ENCODE results near the gene COL8A2. TPM values are rescaled to one million over a fixed set of nuclear protein-coding genes. Genes with fewer than 3 reads are reported as not detected.

The COL8A2 gene
- total RNA-seq, 1 donor from 2014 or later: 10.1 TPM

- DNase-seq (ENCODE audit: extremely low spot score, unreplicated experiment): no peak
These were observed 18.8 kb downstream of the COL8A2 start for GRCh38 chr1:36106269-36106668.

GRCh38 chr1:36101546-36101945, 23.5 kb downstream of the COL8A2 start:
- H3K36me3 Mint-ChIP-seq (ENCODE audit: unreplicated experiment): no peaks in the 10 kb centered on the region
- no peaks in the 10 kb centered on the region for H3K9me3 Mint-ChIP-seq (ENCODE audit: unreplicated experiment)
- peaks cover 21% of the 10 kb centered on the region for H3K4me1 Mint-ChIP-seq (ENCODE audit: unreplicated experiment)
- no peaks in the 10 kb centered on the region for H3K27me3 Mint-ChIP-seq (ENCODE audit: unreplicated experiment)
- TF ChIP-seq CTCF (IDR thresholded peaks at IDR 0.05): no peak
- DNase-seq (ENCODE audit: extremely low spot score, unreplicated experiment): no peak
- no peak overlapping the region for H3K27ac Mint-ChIP-seq (ENCODE audit: unreplicated experiment)
- H3K4me3 Mint-ChIP-seq (ENCODE audit: unreplicated experiment): no peak overlapping the region

More at GRCh38 chr1:36106269-36106668, 18.8 kb downstream of the COL8A2 start:
- Mint-ChIP-seq H3K36me3 (ENCODE audit: unreplicated experiment) (no peaks in the 10 kb centered on the region), H3K27me3 (ENCODE audit: unreplicated experiment) (no peaks in the 10 kb centered on the region), H3K4me3 (ENCODE audit: unreplicated experiment) (no peak overlapping the region), H3K27ac (ENCODE audit: unreplicated experiment) (peak overlapping the region; percentile 78), H3K9me3 (ENCODE audit: unreplicated experiment) (no peaks in the 10 kb centered on the region), H3K4me1 (ENCODE audit: unreplicated experiment) (peaks cover 40% of the 10 kb centered on the region)
- no peak for TF ChIP-seq CTCF (IDR thresholded peaks at IDR 0.05)

GRCh38 chr1:36100376-36100775, 24.6 kb downstream of the COL8A2 start:
- no peaks in the 10 kb centered on the region for H3K27me3 Mint-ChIP-seq (ENCODE audit: unreplicated experiment)
- no peak for DNase-seq (ENCODE audit: extremely low spot score, unreplicated experiment)
- H3K4me1 Mint-ChIP-seq (ENCODE audit: unreplicated experiment): peaks cover 14% of the 10 kb centered on the region
- H3K9me3 Mint-ChIP-seq (ENCODE audit: unreplicated experiment): no peaks in the 10 kb centered on the region
- TF ChIP-seq CTCF (IDR thresholded peaks at IDR 0.05): no peak
- H3K4me3 Mint-ChIP-seq (ENCODE audit: unreplicated experiment): no peak overlapping the region
- H3K36me3 Mint-ChIP-seq (ENCODE audit: unreplicated experiment): no peaks in the 10 kb centered on the region
- no peak overlapping the region for H3K27ac Mint-ChIP-seq (ENCODE audit: unreplicated experiment)

- DNase-seq (ENCODE audit: extremely low spot score, unreplicated experiment): peak; percentile 92
- peak; percentile 91 for TF ChIP-seq CTCF (IDR thresholded peaks at IDR 0.05)
- no peak overlapping the region for H3K27ac Mint-ChIP-seq (ENCODE audit: unreplicated experiment)
- no peaks in the 10 kb centered on the region for H3K36me3 Mint-ChIP-seq (ENCODE audit: unreplicated experiment)
- H3K27me3 Mint-ChIP-seq (ENCODE audit: unreplicated experiment): no peaks in the 10 kb centered on the region
- H3K4me3 Mint-ChIP-seq (ENCODE audit: unreplicated experiment): no peak overlapping the region
- no peaks in the 10 kb centered on the region for H3K9me3 Mint-ChIP-seq (ENCODE audit: unreplicated experiment)
- H3K4me1 Mint-ChIP-seq (ENCODE audit: unreplicated experiment): peaks cover 14% of the 10 kb centered on the region
These were observed 25.2 kb downstream of the COL8A2 start for GRCh38 chr1:36099681-36100341.

GRCh38 chr1:36098650-36099365, 26.2 kb downstream of the COL8A2 start:
- Mint-ChIP-seq H3K36me3 (ENCODE audit: unreplicated experiment) (no peaks in the 10 kb centered on the region), H3K27ac (ENCODE audit: unreplicated experiment) (no peak overlapping the region), H3K9me3 (ENCODE audit: unreplicated experiment) (no peaks in the 10 kb centered on the region), H3K27me3 (ENCODE audit: unreplicated experiment) (no peaks in the 10 kb centered on the region), H3K4me1 (ENCODE audit: unreplicated experiment) (peaks cover 14% of the 10 kb centered on the region), H3K4me3 (ENCODE audit: unreplicated experiment) (no peak overlapping the region)
- TF ChIP-seq CTCF (IDR thresholded peaks at IDR 0.05): no peak
- no peak for DNase-seq (ENCODE audit: extremely low spot score, unreplicated experiment)
